BE2C (cell line): Measurements from ENCODE around the gene THBS1.

ENCODE experiments used
- DNase-seq: peaks from one replicate; pipeline ENCODE4 v3.0.0-alpha.2; 2020
- H3K27me3 ChIP-seq: fragments of 250-450 bp; sonication (Bioruptor Pico); 2 replicates; pipeline ENCODE4 v1.5.1; 2020; ENCODE audit warnings: mild to moderate bottlenecking
- H3K36me3 ChIP-seq: fragments of 250-450 bp; sonication (Bioruptor Pico); 2 replicates; pipeline ENCODE4 v1.5.1; 2020; ENCODE audit warnings: mild to moderate bottlenecking
- H3K4me1 ChIP-seq: fragments of 250-450 bp; sonication (Bioruptor Pico); 2 replicates; pipeline ENCODE4 v1.5.1; 2020
- H3K4me3 ChIP-seq: 2 replicates; pipeline ENCODE4 v1.5.1; 2011; ENCODE audit warnings: low read depth, low read length
- H3K9me3 ChIP-seq: fragments of 250-450 bp; sonication (Bioruptor Pico); 2 replicates; pipeline ENCODE4 v1.5.1; 2020
- CTCF ChIP-seq: IDR thresholded peaks from 2 replicates; pipeline ENCODE4 v1.5.1; 2012; ENCODE audit warnings: mild to moderate bottlenecking, low read depth, low read length

THBS1 gene

GRCh38 chr15:39542385-39543065 is 38.4 kb upstream of the THBS1 start:
- H3K27me3 ChIP-seq, result no peaks in the 10 kb centered on the region
- no peak for TF ChIP-seq CTCF
- DNase-seq, result no peak
- no peaks in the 10 kb centered on the region for H3K36me3 ChIP-seq
- H3K9me3 ChIP-seq, result no peaks in the 10 kb centered on the region
- no peaks in the 10 kb centered on the region for H3K4me1 ChIP-seq
- no peak overlapping the region for H3K4me3 ChIP-seq

GRCh38 chr15:39543651-39544050 is 37.2 kb upstream of the THBS1 start:
- Histone ChIP-seq H3K27me3 (no peaks in the 10 kb centered on the region), H3K4me1 (no peaks in the 10 kb centered on the region), H3K36me3 (no peaks in the 10 kb centered on the region), H3K9me3 (no peaks in the 10 kb centered on the region), H3K4me3 (no peak overlapping the region)
- DNase-seq, result no peak
- TF ChIP-seq CTCF, result no peak

- no peaks in the 10 kb centered on the region for H3K36me3 ChIP-seq
- DNase-seq, result no peak
- no peak for TF ChIP-seq CTCF
Observed at GRCh38 chr15:39546842-39547241, 34.0 kb upstream of the THBS1 start.

GRCh38 chr15:39548561-39548960 is 32.3 kb upstream of the THBS1 start:
- no peak for TF ChIP-seq CTCF
- H3K4me3 ChIP-seq, result no peak overlapping the region
- H3K4me1 ChIP-seq, result no peaks in the 10 kb centered on the region
- no peak for DNase-seq
- no peaks in the 10 kb centered on the region for H3K36me3 ChIP-seq
- no peaks in the 10 kb centered on the region; the same call in 1 of the 2 replicates for H3K27me3 ChIP-seq
- no peaks in the 10 kb centered on the region for H3K9me3 ChIP-seq

More at GRCh38 chr15:39546842-39547241, 34.0 kb upstream of the THBS1 start:
- H3K9me3 ChIP-seq, result no peaks in the 10 kb centered on the region
- H3K4me1 ChIP-seq, result no peaks in the 10 kb centered on the region
- no peak overlapping the region for H3K4me3 ChIP-seq
- H3K27me3 ChIP-seq, result no peaks in the 10 kb centered on the region; the same call in 1 of the 2 replicates

- Histone ChIP-seq H3K27me3 (no peaks in the 10 kb centered on the region; the same call in 1 of the 2 replicates), H3K9me3 (no peaks in the 10 kb centered on the region), H3K4me1 (no peaks in the 10 kb centered on the region), H3K36me3 (no peaks in the 10 kb centered on the region), H3K4me3 (no peak overlapping the region)
- DNase-seq, result no peak
- no peak for TF ChIP-seq CTCF
Observed at GRCh38 chr15:39549912-39550311, 31.0 kb upstream of the THBS1 start.

GRCh38 chr15:39551476-39551875 is 29.4 kb upstream of the THBS1 start:
- Histone ChIP-seq H3K4me1 (no peaks in the 10 kb centered on the region), H3K4me3 (no peak overlapping the region), H3K27me3 (peaks cover 3% of the 10 kb centered on the region; the same call in 1 of the 2 replicates), H3K9me3 (no peaks in the 10 kb centered on the region), H3K36me3 (no peaks in the 10 kb centered on the region)
- DNase-seq, result no peak
- no peak for TF ChIP-seq CTCF
